MM.1S (cell line): Measurements from ENCODE around the gene PDIA4.

Experiments
- DNase-seq: peaks from one replicate; pipeline ENCODE4 v3.0.0-alpha.2; 2015
- H2AFZ ChIP-seq: fragments of 300-600 bp; sonication (generic); 2 replicates; pipeline ENCODE4 v1.6.0; 2016; ENCODE audit warnings: antibody characterized with exemption, low read length
- H3F3A ChIP-seq: fragments of 300-600 bp; sonication (generic); 2 replicates; pipeline ENCODE4 v1.6.1; 2016; ENCODE audit warnings: mild to moderate bottlenecking, antibody characterized with exemption, low read length, moderate library complexity, mixed read lengths; ENCODE audit not compliant: insufficient read depth
- H3K27ac ChIP-seq: fragments of 300-600 bp; sonication (generic); 2 replicates; pipeline ENCODE4 v1.5.1; 2016; ENCODE audit warnings: mild to moderate bottlenecking, low read length
- H3K27me3 ChIP-seq: fragments of 300-600 bp; sonication (generic); replicated peaks from 2 replicates; pipeline ENCODE4 v1.6.0; 2016; ENCODE audit warnings: low read length; ENCODE audit not compliant: insufficient read depth
- H3K36me3 ChIP-seq: fragments of 300-600 bp; sonication (generic); replicated peaks from 2 replicates; pipeline ENCODE4 v1.6.1; 2016; ENCODE audit warnings: mild to moderate bottlenecking, low read length, mixed read lengths; ENCODE audit not compliant: insufficient read depth
- H3K4me1 ChIP-seq: fragments of 300-600 bp; sonication (generic); 2 replicates; pipeline ENCODE4 v1.6.1; 2016; ENCODE audit warnings: low read length, mixed read lengths
- H3K4me2 ChIP-seq: fragments of 300-600 bp; sonication (generic); 2 replicates; pipeline ENCODE4 v1.6.0; 2016; ENCODE audit warnings: low read depth, low read length
- H3K4me3 ChIP-seq: fragments of 300-600 bp; sonication (generic); 2 replicates; pipeline ENCODE4 v1.5.1; 2016; ENCODE audit warnings: low read length, mixed read lengths
- H3K79me2 ChIP-seq: fragments of 300-600 bp; sonication (generic); 2 replicates; pipeline ENCODE4 v1.6.1; 2016; ENCODE audit warnings: mixed run types, low read length, mixed read lengths
- H3K9ac ChIP-seq: fragments of 300-600 bp; sonication (generic); 2 replicates; pipeline ENCODE4 v1.6.1; 2016; ENCODE audit warnings: low read length, mixed read lengths
- H3K9me2 ChIP-seq: fragments of 300-600 bp; sonication (generic); replicated peaks from 2 replicates; pipeline ENCODE4 v1.6.1; 2016; ENCODE audit warnings: mild to moderate bottlenecking, low read length, mixed read lengths; ENCODE audit not compliant: insufficient read depth
- H3K9me3 ChIP-seq: fragments of 300-600 bp; sonication (generic); replicated peaks from 2 replicates; pipeline ENCODE4 v1.6.1; 2016; ENCODE audit warnings: mild to moderate bottlenecking, low read length, mixed read lengths; ENCODE audit not compliant: insufficient read depth
- H4K20me1 ChIP-seq: fragments of 300-600 bp; sonication (generic); 2 replicates; pipeline ENCODE4 v1.6.1; 2016; ENCODE audit warnings: mild to moderate bottlenecking, low read length, moderate library complexity, mixed read lengths; ENCODE audit not compliant: insufficient read depth
- EZH2 ChIP-seq: fragments of 300-600 bp; sonication (generic); optimal IDR thresholded peaks from 2 replicates; pipeline ENCODE3; 2017; ENCODE audit warnings: low read depth, mild to moderate bottlenecking, antibody characterized with exemption, low read length, mixed read lengths
- EZH2phosphoT487 ChIP-seq: fragments of 300-600 bp; sonication (generic); IDR thresholded peaks from 2 replicates; pipeline ENCODE4 v1.6.1; 2018; ENCODE audit warnings: antibody characterized with exemption, low read length
- TF ChIP-seq, protein P1 (sequence below): fragments of 300-600 bp; sonication (generic); IDR thresholded peaks from 2 replicates; pipeline ENCODE4 v1.5.1; 2016; ENCODE audit warnings: antibody characterized with exemption, low read length, mixed read lengths

Gene PDIA4

GRCh38 chr7:148962823-148963582, 65.3 kb downstream of the PDIA4 start:
- DNase-seq, result peak; percentile 79
- no peaks in the 10 kb centered on the region for H3K9me3 ChIP-seq
- peak overlapping the region; percentile 70 for H3K4me3 ChIP-seq
- H3F3A ChIP-seq, result peaks cover 4% of the 10 kb centered on the region; the same call in 1 of the 2 replicates
- TF ChIP-seq, protein P1, sequence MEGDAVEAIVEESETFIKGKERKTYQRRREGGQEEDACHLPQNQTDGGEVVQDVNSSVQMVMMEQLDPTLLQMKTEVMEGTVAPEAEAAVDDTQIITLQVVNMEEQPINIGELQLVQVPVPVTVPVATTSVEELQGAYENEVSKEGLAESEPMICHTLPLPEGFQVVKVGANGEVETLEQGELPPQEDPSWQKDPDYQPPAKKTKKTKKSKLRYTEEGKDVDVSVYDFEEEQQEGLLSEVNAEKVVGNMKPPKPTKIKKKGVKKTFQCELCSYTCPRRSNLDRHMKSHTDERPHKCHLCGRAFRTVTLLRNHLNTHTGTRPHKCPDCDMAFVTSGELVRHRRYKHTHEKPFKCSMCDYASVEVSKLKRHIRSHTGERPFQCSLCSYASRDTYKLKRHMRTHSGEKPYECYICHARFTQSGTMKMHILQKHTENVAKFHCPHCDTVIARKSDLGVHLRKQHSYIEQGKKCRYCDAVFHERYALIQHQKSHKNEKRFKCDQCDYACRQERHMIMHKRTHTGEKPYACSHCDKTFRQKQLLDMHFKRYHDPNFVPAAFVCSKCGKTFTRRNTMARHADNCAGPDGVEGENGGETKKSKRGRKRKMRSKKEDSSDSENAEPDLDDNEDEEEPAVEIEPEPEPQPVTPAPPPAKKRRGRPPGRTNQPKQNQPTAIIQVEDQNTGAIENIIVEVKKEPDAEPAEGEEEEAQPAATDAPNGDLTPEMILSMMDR, result peak; percentile 99
- no peak for TF ChIP-seq EZH2
- peak overlapping the region; percentile 71 for H3K9ac ChIP-seq
- H4K20me1 ChIP-seq, result no peaks in the 10 kb centered on the region
- no peaks in the 10 kb centered on the region for H3K9me2 ChIP-seq
- peak overlapping the region; percentile 67 for H2AFZ ChIP-seq
- peak overlapping the region; percentile 75 for H3K4me2 ChIP-seq
- no peaks in the 10 kb centered on the region for H3K79me2 ChIP-seq
- H3K27ac ChIP-seq, result peak overlapping the region; percentile 6; the same call in 1 of the 2 replicates
- no peaks in the 10 kb centered on the region for H3K36me3 ChIP-seq
- H3K4me1 ChIP-seq, result peaks cover 4% of the 10 kb centered on the region
- H3K27me3 ChIP-seq, result no peaks in the 10 kb centered on the region

DNA sequence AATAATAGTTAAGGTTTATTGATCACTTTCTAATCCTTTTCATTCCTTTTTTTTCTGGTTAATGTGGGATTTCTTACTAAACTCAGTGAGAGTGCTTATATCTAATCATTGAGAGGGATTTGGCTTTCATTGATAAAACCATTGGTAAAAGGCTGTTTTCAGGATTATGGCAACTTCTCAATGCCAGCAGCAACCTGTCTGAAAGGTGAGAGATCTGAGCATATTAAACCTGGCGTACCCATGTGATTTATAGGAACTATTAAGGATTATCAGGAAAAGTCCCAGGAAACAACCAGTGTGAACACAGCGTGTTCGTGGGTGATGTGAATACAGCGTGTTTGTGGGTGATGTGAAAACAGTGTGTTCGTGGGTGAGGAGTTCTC, 65.9 kb downstream of the PDIA4 start:
- Histone ChIP-seq H3K79me2 (no peaks in the 10 kb centered on the region), H4K20me1 (no peaks in the 10 kb centered on the region), H3K9me3 (no peaks in the 10 kb centered on the region), H3K9me2 (no peaks in the 10 kb centered on the region), H3K9ac (peak overlapping the region; percentile 71; the same call in 1 of the 2 replicates), H3K4me1 (peaks cover 4% of the 10 kb centered on the region), H3K4me2 (peak overlapping the region; percentile 75), H3K36me3 (no peaks in the 10 kb centered on the region), H3K27me3 (no peaks in the 10 kb centered on the region), H2AFZ (peak overlapping the region; percentile 67), H3F3A (peaks cover 4% of the 10 kb centered on the region; the same call in 1 of the 2 replicates), H3K4me3 (peak overlapping the region; percentile 70), H3K27ac (no peak overlapping the region)
- DNase-seq, result no peak
- TF ChIP-seq EZH2 (no peak), EZH2phosphoT487 (no peak)
- TF ChIP-seq, protein P1, result no peak

GRCh38 chr7:148959726-148960125, 68.6 kb downstream of the PDIA4 start:
- Histone ChIP-seq H3F3A (peaks cover 4% of the 10 kb centered on the region; the same call in 1 of the 2 replicates), H3K9ac (no peak overlapping the region), H3K9me2 (no peaks in the 10 kb centered on the region), H3K9me3 (no peaks in the 10 kb centered on the region), H2AFZ (no peak overlapping the region), H3K4me3 (no peak overlapping the region), H3K4me1 (peaks cover 4% of the 10 kb centered on the region), H3K79me2 (no peaks in the 10 kb centered on the region), H3K36me3 (no peaks in the 10 kb centered on the region), H4K20me1 (no peaks in the 10 kb centered on the region), H3K27ac (no peak overlapping the region), H3K4me2 (no peak overlapping the region), H3K27me3 (no peaks in the 10 kb centered on the region)
- TF ChIP-seq EZH2, result no peak
- TF ChIP-seq EZH2phosphoT487, result no peak
- TF ChIP-seq, protein P1, result no peak
- no peak for DNase-seq
